HEK293 (cell line): ENCODE measurements around the gene MSL3B.

Experiments used
- CTCF ChIA-PET: fragments of 350-600 bp; formaldehyde crosslinking; extraction: SDS; loops from one replicate; lab custom pipeline; 2021; ENCODE audit warnings: antibody characterized with exemption; lab: Yijun Ruan, JAX
- POLR2A ChIA-PET: fragments of 300-600 bp; formaldehyde crosslinking; extraction: SDS; loops from one replicate; lab custom pipeline; 2020; ENCODE audit warnings: antibody characterized with exemption, inconsistent platforms; lab: Yijun Ruan, JAX
- H3K27ac ChIP-seq: fragments of 200-500 bp; sonication (Bioruptor generic); 2 replicates; pipeline ENCODE4 v1.5.1; 2014; ENCODE audit warnings: low read depth, low read length, control low read depth, inconsistent platforms; ENCODE audit errors: extremely low read depth
- H3K36me3 ChIP-seq, 2 experiments: fragments of 200-500 bp in 1 of 2; sonication (Bioruptor generic) in 1 of 2; 1 replicate in 1 of 2; 2 replicates in 1 of 2; pipeline ENCODE4 v1.5.1; 2014 to 2017; ENCODE audit warnings: inconsistent platforms in 2 of 2, low read length in 2 of 2; ENCODE audit not compliant: control insufficient read depth in 2 of 2, insufficient read depth in 1 of 2
- H3K4me1 ChIP-seq: fragments of 200-500 bp; sonication (Bioruptor generic); 2 replicates; pipeline ENCODE4 v1.5.1; 2014; ENCODE audit warnings: mild to moderate bottlenecking, low read length, inconsistent platforms; ENCODE audit not compliant: control insufficient read depth, insufficient read depth
- H3K4me3 ChIP-seq: 2 replicates; pipeline ENCODE4 v1.5.1; 2011; ENCODE audit warnings: low read depth, mild to moderate bottlenecking, control low read depth, low read length, moderate library complexity
- H3K9me3 ChIP-seq: fragments of 200-500 bp; sonication (Bioruptor generic); 2 replicates; pipeline ENCODE4 v1.5.1; 2014; ENCODE audit warnings: low read depth, low read length, inconsistent platforms; ENCODE audit not compliant: control insufficient read depth, insufficient read depth
- SALL2 ChIP-seq: fragments of 450-650 bp; formaldehyde crosslinking; IDR thresholded peaks from 2 replicates; pipeline ENCODE4 v1.5.0; 2017; ENCODE audit warnings: missing biosample characterization, mild to moderate bottlenecking, missing genetic modification characterization, borderline replicate concordance
- ZBTB8A ChIP-seq: fragments of 450-650 bp; formaldehyde crosslinking; IDR thresholded peaks from 2 replicates; pipeline ENCODE4 v1.5.1; 2016; ENCODE audit warnings: missing biosample characterization, missing genetic modification characterization
- ZNF146 ChIP-seq: fragments of 450-650 bp; formaldehyde crosslinking; IDR thresholded peaks from 2 replicates; pipeline ENCODE4 v1.5.1; 2016; ENCODE audit warnings: missing biosample characterization, missing genetic modification characterization
- ZNF211 ChIP-seq: fragments of 450-650 bp; formaldehyde crosslinking; IDR thresholded peaks from 2 replicates; pipeline ENCODE4 v1.5.1; 2016; ENCODE audit warnings: low read depth, missing biosample characterization, missing genetic modification characterization
- ZNF221 ChIP-seq: fragments of 450-650 bp; formaldehyde crosslinking; IDR thresholded peaks from 2 replicates; pipeline ENCODE4 v1.5.1; 2017; ENCODE audit warnings: missing biosample characterization, missing genetic modification characterization, borderline replicate concordance
- ZNF274 ChIP-seq, 2 experiments: fragments of 200-500 bp in 1 of 2; fragments of 450-650 bp in 1 of 2; sonication (Bioruptor generic) in 1 of 2; formaldehyde crosslinking in 1 of 2; IDR thresholded peaks; 2 replicates each; pipeline versions ENCODE4 v1.5.1 to v1.6.1; 2014 to 2016; ENCODE audit warnings: borderline replicate concordance in 1 of 2, inconsistent platforms in 1 of 2, low read length in 1 of 2, missing biosample characterization in 1 of 2, missing genetic modification characterization in 1 of 2
- ZNF335 ChIP-seq: fragments of 450-650 bp; formaldehyde crosslinking; conservative IDR thresholded peaks from 2 replicates; pipeline ENCODE4 v1.5.1; 2016; ENCODE audit warnings: missing biosample characterization, missing genetic modification characterization
- ZNF473 ChIP-seq: fragments of 450-650 bp; formaldehyde crosslinking; IDR thresholded peaks from 2 replicates; pipeline ENCODE4 v1.5.1; 2017; ENCODE audit warnings: missing biosample characterization, missing genetic modification characterization
- ZNF521 ChIP-seq: fragments of 450-650 bp; formaldehyde crosslinking; IDR thresholded peaks from 2 replicates; pipeline ENCODE4 v1.5.1; 2017; ENCODE audit warnings: missing biosample characterization, mild to moderate bottlenecking, missing genetic modification characterization
- ZNF544 ChIP-seq: fragments of 450-650 bp; formaldehyde crosslinking; IDR thresholded peaks from 2 replicates; pipeline ENCODE4 v1.5.0; 2017; ENCODE audit warnings: missing biosample characterization, missing genetic modification characterization
- ZNF596 ChIP-seq: fragments of 450-650 bp; IDR thresholded peaks from 2 replicates; pipeline ENCODE4 v1.5.0; 2018; ENCODE audit warnings: missing biosample characterization, mild to moderate bottlenecking, missing genetic modification characterization, moderate library complexity
- ZNF654 ChIP-seq: fragments of 450-650 bp; formaldehyde crosslinking; IDR thresholded peaks from 2 replicates; pipeline ENCODE4 v1.5.1; 2016; ENCODE audit warnings: low read depth, missing biosample characterization, missing genetic modification characterization
- ZNF777 ChIP-seq: fragments of 450-650 bp; formaldehyde crosslinking; IDR thresholded peaks from 2 replicates; pipeline ENCODE4 v1.5.1; 2017; ENCODE audit warnings: missing biosample characterization, missing genetic modification characterization, borderline replicate concordance
- ZNF830 ChIP-seq: fragments of 450-650 bp; IDR thresholded peaks from 2 replicates; pipeline ENCODE4 v1.5.0; 2018; ENCODE audit warnings: missing biosample characterization, missing genetic modification characterization, low read depth, mild to moderate bottlenecking, moderate library complexity
- TF ChIP-seq, protein P1 (sequence below): fragments of 450-650 bp; formaldehyde crosslinking; optimal IDR thresholded peaks from 2 replicates; pipeline ENCODE3; 2016; ENCODE audit warnings: missing biosample characterization, mild to moderate bottlenecking, missing genetic modification characterization
- TF ChIP-seq, protein P2 (sequence below): fragments of 450-650 bp; formaldehyde crosslinking; IDR thresholded peaks from 2 replicates; pipeline ENCODE4 v1.5.1; 2016; ENCODE audit warnings: missing biosample characterization, missing genetic modification characterization
- TF ChIP-seq, protein P3 (sequence below): fragments of 450-650 bp; formaldehyde crosslinking; IDR thresholded peaks from 2 replicates; pipeline ENCODE4 v1.5.1; 2016; ENCODE audit warnings: missing biosample characterization, missing genetic modification characterization
- TF ChIP-seq, protein P4 (sequence below): fragments of 450-650 bp; formaldehyde crosslinking; IDR thresholded peaks from 2 replicates; pipeline ENCODE4 v1.5.1; 2016; ENCODE audit warnings: missing biosample characterization, missing genetic modification characterization

MSL3B gene

DNA sequence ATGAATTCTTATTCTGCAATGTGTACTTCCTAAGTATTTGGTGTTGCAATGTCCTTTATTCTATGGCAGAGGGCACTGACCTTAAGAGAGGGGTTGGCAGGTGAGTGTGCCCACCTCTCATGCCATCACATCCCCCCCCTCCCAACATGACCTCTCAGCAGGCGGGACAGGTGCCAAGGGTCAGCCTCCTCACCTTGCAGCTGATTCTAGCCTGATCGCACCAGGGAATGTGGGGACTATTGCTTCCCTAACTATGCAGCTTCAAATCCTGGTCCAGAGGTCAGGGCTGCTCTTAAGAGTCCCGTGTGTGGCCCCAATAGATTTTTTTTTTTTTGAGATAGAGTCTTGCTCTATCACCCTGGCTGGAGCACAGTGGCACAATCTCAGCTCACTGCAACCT is 23.4 kb downstream of the MSL3B start:
- Histone ChIP-seq H3K9me3 (no peaks in the 10 kb centered on the region), H3K4me1 (no peaks in the 10 kb centered on the region), H3K4me3 (no peak overlapping the region), H3K36me3 (peaks cover 68 to 100% of the 10 kb centered on the region in 2 experiments)
- POLR2A ChIA-PET: interaction anchor here (1.0 to 1.5 kb wide), 2 partner anchors 10 to 13 kb away, joined by 3 read pairs; partner anchors contain the start of gene HJURP
- TF ChIP-seq ZBTB8A: no peak
- TF ChIP-seq SALL2 (tag by site-specific recombination): no peak
- TF ChIP-seq, protein P1, sequence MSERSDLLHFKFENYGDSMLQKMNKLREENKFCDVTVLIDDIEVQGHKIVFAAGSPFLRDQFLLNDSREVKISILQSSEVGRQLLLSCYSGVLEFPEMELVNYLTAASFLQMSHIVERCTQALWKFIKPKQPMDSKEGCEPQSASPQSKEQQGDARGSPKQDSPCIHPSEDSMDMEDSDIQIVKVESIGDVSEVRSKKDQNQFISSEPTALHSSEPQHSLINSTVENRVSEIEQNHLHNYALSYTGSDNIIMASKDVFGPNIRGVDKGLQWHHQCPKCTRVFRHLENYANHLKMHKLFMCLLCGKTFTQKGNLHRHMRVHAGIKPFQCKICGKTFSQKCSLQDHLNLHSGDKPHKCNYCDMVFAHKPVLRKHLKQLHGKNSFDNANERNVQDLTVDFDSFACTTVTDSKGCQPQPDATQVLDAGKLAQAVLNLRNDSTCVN (tag by site-specific recombination): no peak
- TF ChIP-seq, protein P2, sequence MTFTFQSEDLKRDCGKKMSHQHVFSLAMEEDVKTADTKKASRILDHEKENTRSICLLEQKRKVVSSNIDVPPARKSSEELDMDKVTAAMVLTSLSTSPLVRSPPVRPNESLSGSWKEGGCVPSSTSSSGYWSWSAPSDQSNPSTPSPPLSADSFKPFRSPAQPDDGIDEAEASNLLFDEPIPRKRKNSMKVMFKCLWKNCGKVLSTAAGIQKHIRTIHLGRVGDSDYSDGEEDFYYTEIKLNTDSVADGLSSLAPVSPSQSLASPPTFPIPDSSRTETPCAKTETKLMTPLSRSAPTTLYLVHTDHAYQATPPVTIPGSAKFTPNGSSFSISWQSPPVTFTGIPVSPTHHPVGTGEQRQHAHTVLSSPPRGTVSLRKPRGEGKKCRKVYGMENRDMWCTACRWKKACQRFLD: no peak
- TF ChIP-seq ZNF335 (tag by site-specific recombination): no peak
- TF ChIP-seq, protein P3, sequence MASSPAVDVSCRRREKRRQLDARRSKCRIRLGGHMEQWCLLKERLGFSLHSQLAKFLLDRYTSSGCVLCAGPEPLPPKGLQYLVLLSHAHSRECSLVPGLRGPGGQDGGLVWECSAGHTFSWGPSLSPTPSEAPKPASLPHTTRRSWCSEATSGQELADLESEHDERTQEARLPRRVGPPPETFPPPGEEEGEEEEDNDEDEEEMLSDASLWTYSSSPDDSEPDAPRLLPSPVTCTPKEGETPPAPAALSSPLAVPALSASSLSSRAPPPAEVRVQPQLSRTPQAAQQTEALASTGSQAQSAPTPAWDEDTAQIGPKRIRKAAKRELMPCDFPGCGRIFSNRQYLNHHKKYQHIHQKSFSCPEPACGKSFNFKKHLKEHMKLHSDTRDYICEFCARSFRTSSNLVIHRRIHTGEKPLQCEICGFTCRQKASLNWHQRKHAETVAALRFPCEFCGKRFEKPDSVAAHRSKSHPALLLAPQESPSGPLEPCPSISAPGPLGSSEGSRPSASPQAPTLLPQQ: no peak
- no peak for TF ChIP-seq ZNF777
- TF ChIP-seq ZNF830 (tag by site-specific recombination): no peak
- no peak for TF ChIP-seq ZNF596
- TF ChIP-seq, protein P4, sequence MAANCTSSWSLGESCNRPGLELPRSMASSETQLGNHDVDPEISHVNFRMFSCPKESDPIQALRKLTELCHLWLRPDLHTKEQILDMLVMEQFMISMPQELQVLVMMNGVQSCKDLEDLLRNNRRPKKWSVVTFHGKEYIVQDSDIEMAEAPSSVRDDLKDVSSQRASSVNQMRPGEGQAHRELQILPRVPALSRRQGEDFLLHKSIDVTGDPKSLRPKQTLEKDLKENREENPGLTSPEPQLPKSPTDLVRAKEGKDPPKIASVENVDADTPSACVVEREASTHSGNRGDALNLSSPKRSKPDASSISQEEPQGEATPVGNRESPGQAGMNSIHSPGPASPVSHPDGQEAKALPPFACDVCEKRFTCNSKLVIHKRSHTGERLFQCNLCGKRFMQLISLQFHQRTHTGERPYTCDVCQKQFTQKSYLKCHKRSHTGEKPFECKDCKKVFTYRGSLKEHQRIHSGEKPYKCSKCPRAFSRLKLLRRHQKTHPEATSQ (tag by site-specific recombination): no peak
- no peak for TF ChIP-seq ZNF544 (tag by site-specific recombination)
- TF ChIP-seq ZNF274 (IDR thresholded peaks at IDR 0.05; ENCODE audit: low read length): no peak
- TF ChIP-seq ZNF274 (tag by site-specific recombination; IDR thresholded peaks at IDR 0.05; ENCODE audit: borderline replicate concordance): no peak
- no peak for TF ChIP-seq ZNF654
- TF ChIP-seq ZNF221: no peak
- TF ChIP-seq ZNF211 (tag by site-specific recombination): no peak
- no peak for TF ChIP-seq ZNF473 (tag by site-specific recombination)
- TF ChIP-seq ZNF521 (tag by site-specific recombination): no peak
- TF ChIP-seq, all 188 proteins: peak for 0
- no peak overlapping the region for H3K27ac ChIP-seq
- CTCF ChIA-PET: interaction anchor here (0.6 kb wide), 1 partner anchor 1210 kb away, joined by 4 read pairs; no protein-coding TSS in a partner anchor

DNA sequence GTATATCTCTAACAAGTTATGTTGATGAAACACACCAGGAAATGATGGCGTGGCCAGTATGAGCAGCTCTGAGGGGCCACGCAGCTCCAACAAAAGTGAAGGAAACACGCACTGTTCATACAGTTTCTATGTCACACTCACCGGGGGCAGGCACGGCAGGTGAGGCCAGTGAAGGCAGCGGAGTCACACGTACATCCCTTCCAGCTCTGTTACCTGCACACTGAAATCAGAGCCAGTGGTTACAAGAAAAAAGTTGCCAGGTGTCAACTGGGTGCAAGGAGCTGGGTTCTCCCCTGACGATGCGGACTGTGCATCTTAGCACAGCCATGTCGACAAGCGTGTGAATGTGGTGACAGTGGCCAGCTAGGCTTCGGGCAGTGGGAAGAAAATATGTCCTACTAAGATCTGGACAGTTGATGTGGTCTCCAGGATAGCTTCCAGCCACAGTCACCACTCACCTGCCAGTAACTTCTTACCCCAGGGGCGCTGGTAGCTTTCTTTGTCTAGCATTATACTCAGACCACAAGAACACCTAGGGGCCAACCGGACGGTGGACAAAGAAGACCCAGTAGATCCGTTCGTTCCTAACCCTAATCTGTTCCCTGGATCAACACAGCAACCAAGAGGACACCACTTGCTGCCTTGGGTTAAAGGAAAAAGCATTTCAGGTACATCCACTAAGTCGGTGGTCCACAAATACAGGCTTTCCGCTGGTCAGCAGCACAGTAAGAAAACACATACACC is 23.9 kb downstream of the MSL3B start:
- no peak for TF ChIP-seq ZNF146 (tag by site-specific recombination)
- Histone ChIP-seq H3K27ac (no peak overlapping the region), H3K4me3 (no peak overlapping the region), H3K9me3 (no peaks in the 10 kb centered on the region), H3K4me1 (no peaks in the 10 kb centered on the region), H3K36me3 (peaks cover 66 to 100% of the 10 kb centered on the region in 2 experiments)
- ChIA-PET CTCF (interaction anchor here (0.6 to 1.0 kb wide), 3 partner anchors 14 to 1211 kb away, joined by 3 to 5 read pairs (median 4); no protein-coding TSS in a partner anchor), POLR2A (interaction anchor here (0.9 to 1.5 kb wide), 2 partner anchors 10 to 13 kb away, joined by 3 read pairs; partner anchors contain the start of gene HJURP)
